Calu3 (cell line): ENCODE data around the gene VAV1. TPM values are rescaled to one million over a fixed set of nuclear protein-coding genes. Genes with fewer than 3 reads are reported as not detected.

Experiments
- BruUV-seq: library from RNA; stranded (reverse); fragments of 400-500 nt; replicated peaks from 2 replicates; lab custom pipeline; 2021; lab: Mats Ljungman, UMichigan
- CTCF ChIA-PET: fragments of 300-600 bp; sonication (Branson Sonifier 250); formaldehyde crosslinking; loops from one replicate; lab custom pipeline; 2022; ENCODE audit warnings: antibody characterized with exemption; lab: Charles Lee
- DNase-seq: peaks from one replicate; pipeline ENCODE4 v3.0.0; 2022
- H3K27ac Mint-ChIP-seq: one replicate; pipeline ENCODE4 v1.8.0; 2022; ENCODE audit warnings: mixed read lengths; ENCODE audit not compliant: unreplicated experiment
- H3K27me3 Mint-ChIP-seq: one replicate; pipeline ENCODE4 v1.8.0; 2022; ENCODE audit warnings: mixed read lengths; ENCODE audit not compliant: unreplicated experiment
- H3K36me3 Mint-ChIP-seq: one replicate; pipeline ENCODE4 v1.8.0; 2022; ENCODE audit warnings: mild to moderate bottlenecking, moderate library complexity, mixed read lengths; ENCODE audit not compliant: insufficient read depth, unreplicated experiment
- H3K4me1 Mint-ChIP-seq: one replicate; pipeline ENCODE4 v1.8.0; 2022; ENCODE audit warnings: mild to moderate bottlenecking, low read depth, mixed read lengths; ENCODE audit not compliant: unreplicated experiment
- H3K4me3 Mint-ChIP-seq: one replicate; pipeline ENCODE4 v1.8.0; 2022; ENCODE audit warnings: mild to moderate bottlenecking, low read depth, moderate library complexity, mixed read lengths; ENCODE audit not compliant: unreplicated experiment
- H3K9me3 Mint-ChIP-seq: one replicate; pipeline ENCODE4 v1.8.0; 2022; ENCODE audit warnings: low read depth, mixed read lengths; ENCODE audit not compliant: unreplicated experiment
- CTCF ChIP-seq: fragments of 200-600 bp; IDR thresholded peaks from one replicate; pipeline ENCODE4 v1.8.0; 2022; ENCODE audit warnings: antibody characterized with exemption; ENCODE audit not compliant: unreplicated experiment
- intact Hi-C: fragments of 100-400 bp; cut with micrococcal nuclease; formaldehyde crosslinking; loops from one replicate; pipeline ENCODE4 v1.10.0; 2022; ENCODE audit not compliant: unreplicated experiment
- total RNA-seq: library from RNA; stranded (reverse); gene quantifications from 2 replicates; pipeline ENCODE4 v1.2.3, GENCODE V29; 2022

VAV1 gene
- total RNA-seq, 1 experiment from 2014 or later, result 0.28 TPM

- Mint-ChIP-seq H3K36me3 (no peaks in the 10 kb centered on the region), H3K4me3 (no peak overlapping the region), H3K4me1 (peaks cover 8% of the 10 kb centered on the region), H3K27me3 (peaks cover 15% of the 10 kb centered on the region), H3K27ac (no peak overlapping the region), H3K9me3 (no peaks in the 10 kb centered on the region)
- BruUV-seq, result no TSS peak
- no peak for DNase-seq
- CTCF ChIA-PET, result no interaction called here
- intact Hi-C loops, result no loop called here
- TF ChIP-seq CTCF, result no peak
Measured at GRCh38 chr19:6838062-6838655, 65.7 kb downstream of the VAV1 start.

GRCh38 chr19:6842871-6843607 is 70.5 kb downstream of the VAV1 start:
- no peak for TF ChIP-seq CTCF
- no peak for DNase-seq
- Mint-ChIP-seq H3K27ac (no peak overlapping the region), H3K4me1 (no peaks in the 10 kb centered on the region), H3K9me3 (no peaks in the 10 kb centered on the region), H3K27me3 (peaks cover 1% of the 10 kb centered on the region), H3K4me3 (no peak overlapping the region), H3K36me3 (no peaks in the 10 kb centered on the region)
- CTCF ChIA-PET, result interaction anchor here (0.8 kb wide), 1 partner anchor 20 kb away, joined by 4 read pairs; no protein-coding TSS in a partner anchor
- intact Hi-C loops, result no loop called here
- no TSS peak for BruUV-seq

GRCh38 chr19:6847828-6848200 is 75.3 kb downstream of the VAV1 start:
- Mint-ChIP-seq H3K9me3 (no peaks in the 10 kb centered on the region), H3K4me3 (no peak overlapping the region), H3K36me3 (no peaks in the 10 kb centered on the region), H3K27ac (no peak overlapping the region), H3K27me3 (no peaks in the 10 kb centered on the region), H3K4me1 (no peaks in the 10 kb centered on the region)
- no TSS peak for BruUV-seq
- CTCF ChIA-PET, result no interaction called here
- no peak for TF ChIP-seq CTCF
- intact Hi-C loops, result no loop called here
- no peak for DNase-seq

- Mint-ChIP-seq H3K4me3 (no peak overlapping the region), H3K9me3 (no peaks in the 10 kb centered on the region), H3K36me3 (no peaks in the 10 kb centered on the region), H3K27me3 (no peaks in the 10 kb centered on the region), H3K4me1 (no peaks in the 10 kb centered on the region), H3K27ac (no peak overlapping the region)
- intact Hi-C loops, result no loop called here
- BruUV-seq, result no TSS peak
- CTCF ChIA-PET, result interaction anchor here (0.7 kb wide), 1 partner anchor 26 kb away, joined by 4 read pairs; no protein-coding TSS in a partner anchor
- no peak for DNase-seq
- TF ChIP-seq CTCF, result no peak
Measured at GRCh38 chr19:6848986-6849385, 76.5 kb downstream of the VAV1 start.
